Ectodermal cell (in vitro differentiated cells): Measurements from ENCODE around the gene SMIM41.
A peak's percentile ranks its signal among the peaks of the same experiment; 100 is the strongest.

Experiments
- H3K27ac ChIP-seq: 2 replicates; pipeline ENCODE4 v1.7.0; 2013; ENCODE audit warnings: mild to moderate bottlenecking, low read depth, low read length; ENCODE audit not compliant: insufficient read depth, poor library complexity, severe bottlenecking
- H3K27me3 ChIP-seq: 2 replicates; pipeline ENCODE4 v1.7.0; 2013; ENCODE audit warnings: mild to moderate bottlenecking, low read length; ENCODE audit not compliant: insufficient read depth, control insufficient read depth, poor library complexity, severe bottlenecking
- H3K36me3 ChIP-seq: one replicate; pipeline ENCODE4 v1.7.0; 2013; ENCODE audit warnings: low read length; ENCODE audit not compliant: control insufficient read depth, insufficient read depth
- H3K4me1 ChIP-seq: one replicate; pipeline ENCODE4 v1.7.0; 2013; ENCODE audit warnings: low read length; ENCODE audit not compliant: control insufficient read depth, insufficient read depth
- H3K4me3 ChIP-seq: 2 replicates; pipeline ENCODE4 v1.7.0; 2013; ENCODE audit warnings: low read depth, low read length, control low read depth; ENCODE audit not compliant: insufficient read depth
- H3K9me3 ChIP-seq: 2 replicates; pipeline ENCODE4 v1.7.0; 2013; ENCODE audit warnings: mild to moderate bottlenecking, low read length, moderate library complexity; ENCODE audit not compliant: control insufficient read depth
- WGBS, 2 experiments: methylation state at CpG; one replicate each; pipeline ENCODE4 v1.1.7; 2013; ENCODE audit warnings: missing lambda C conversion rate in 2 of 2; 5-methylcytosine and 5-hydroxymethylcytosine counted together

Gene SMIM41

GRCh38 chr12:52057638-52058576 lies 21.6 kb upstream of the SMIM41 start:
- 91% methylated on average over 14 of the region's 14 CpGs for WGBS, 2 experiments
- H3K9me3 ChIP-seq: no peaks in the 10 kb centered on the region
- no peak overlapping the region for H3K4me3 ChIP-seq
- H3K36me3 ChIP-seq: peaks cover 3% of the 10 kb centered on the region
- peaks cover 9% of the 10 kb centered on the region for H3K4me1 ChIP-seq
- H3K27ac ChIP-seq: no peak overlapping the region
- H3K27me3 ChIP-seq: no peaks in the 10 kb centered on the region

- no peaks in the 10 kb centered on the region for H3K27me3 ChIP-seq
- no peak overlapping the region for H3K27ac ChIP-seq
- H3K9me3 ChIP-seq: no peaks in the 10 kb centered on the region
- WGBS, 2 experiments: 92% methylated on average over 24 of the region's 25 CpGs
- H3K36me3 ChIP-seq: peaks cover 3% of the 10 kb centered on the region
- peaks cover 9% of the 10 kb centered on the region for H3K4me1 ChIP-seq
- H3K4me3 ChIP-seq: no peak overlapping the region
Observed at GRCh38 chr12:52058631-52059361, 20.7 kb upstream of the SMIM41 start.

- Histone ChIP-seq H3K4me3 (no peak overlapping the region), H3K27me3 (peaks cover 1% of the 10 kb centered on the region), H3K27ac (no peak overlapping the region), H3K9me3 (no peaks in the 10 kb centered on the region), H3K4me1 (peaks cover 9% of the 10 kb centered on the region), H3K36me3 (peaks cover 3% of the 10 kb centered on the region)
- 85 to 88% methylated on average over 11 of the region's 12 CpGs for WGBS, 2 experiments
Observed at GRCh38 chr12:52059582-52060497, 19.7 kb upstream of the SMIM41 start.

GRCh38 chr12:52060498-52061177 lies 18.9 kb upstream of the SMIM41 start:
- no peak overlapping the region for H3K4me3 ChIP-seq
- H3K36me3 ChIP-seq: peaks cover 3% of the 10 kb centered on the region
- no peaks in the 10 kb centered on the region for H3K9me3 ChIP-seq
- no peak overlapping the region for H3K27ac ChIP-seq
- 91 to 93% methylated on average over 14 of the region's 14 CpGs for WGBS, 2 experiments
- H3K27me3 ChIP-seq: peaks cover 6% of the 10 kb centered on the region
- peaks cover 9% of the 10 kb centered on the region for H3K4me1 ChIP-seq

DNA sequence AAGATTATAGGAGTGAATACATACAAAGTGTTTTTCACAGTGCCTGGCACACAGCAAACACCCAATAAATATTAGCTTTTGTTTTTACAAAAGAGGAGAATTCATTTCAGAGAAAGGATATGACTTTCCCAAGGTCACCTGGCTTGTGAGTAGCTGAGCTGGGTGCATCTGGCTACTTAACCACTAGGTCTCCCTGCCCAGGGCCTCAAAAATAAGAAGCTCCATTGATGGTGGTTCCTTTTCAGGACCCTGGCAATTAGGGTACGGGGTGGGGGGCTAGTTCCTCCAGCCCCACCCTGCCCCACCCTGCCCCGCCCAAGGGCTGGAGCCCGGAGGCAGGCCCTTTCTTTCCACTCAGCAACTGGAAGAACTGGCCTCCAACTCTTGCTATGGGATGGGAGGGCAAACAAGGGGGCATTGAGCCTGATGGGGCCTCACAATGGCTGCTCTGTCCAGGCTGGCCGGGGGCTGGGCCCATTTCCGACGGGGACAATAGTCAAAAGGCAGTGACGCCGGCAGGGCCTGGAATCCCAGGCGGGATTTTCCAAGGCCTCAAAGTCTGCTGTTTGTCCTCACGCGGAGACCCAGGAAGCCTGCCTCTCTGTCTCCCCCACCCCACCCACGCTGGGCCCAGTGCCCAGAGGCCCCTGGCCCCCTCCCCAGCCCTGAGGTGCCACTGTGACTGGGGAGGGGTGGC lies 17.9 kb upstream of the SMIM41 start:
- H3K4me3 ChIP-seq: no peak overlapping the region
- peaks cover 7% of the 10 kb centered on the region for H3K27me3 ChIP-seq
- peak overlapping the region; percentile 74 for H3K27ac ChIP-seq
- H3K36me3 ChIP-seq: no peaks in the 10 kb centered on the region
- peaks cover 9% of the 10 kb centered on the region for H3K4me1 ChIP-seq
- 60 to 61% methylated on average over 12 of the region's 12 CpGs for WGBS, 2 experiments
- H3K9me3 ChIP-seq: no peaks in the 10 kb centered on the region

DNA sequence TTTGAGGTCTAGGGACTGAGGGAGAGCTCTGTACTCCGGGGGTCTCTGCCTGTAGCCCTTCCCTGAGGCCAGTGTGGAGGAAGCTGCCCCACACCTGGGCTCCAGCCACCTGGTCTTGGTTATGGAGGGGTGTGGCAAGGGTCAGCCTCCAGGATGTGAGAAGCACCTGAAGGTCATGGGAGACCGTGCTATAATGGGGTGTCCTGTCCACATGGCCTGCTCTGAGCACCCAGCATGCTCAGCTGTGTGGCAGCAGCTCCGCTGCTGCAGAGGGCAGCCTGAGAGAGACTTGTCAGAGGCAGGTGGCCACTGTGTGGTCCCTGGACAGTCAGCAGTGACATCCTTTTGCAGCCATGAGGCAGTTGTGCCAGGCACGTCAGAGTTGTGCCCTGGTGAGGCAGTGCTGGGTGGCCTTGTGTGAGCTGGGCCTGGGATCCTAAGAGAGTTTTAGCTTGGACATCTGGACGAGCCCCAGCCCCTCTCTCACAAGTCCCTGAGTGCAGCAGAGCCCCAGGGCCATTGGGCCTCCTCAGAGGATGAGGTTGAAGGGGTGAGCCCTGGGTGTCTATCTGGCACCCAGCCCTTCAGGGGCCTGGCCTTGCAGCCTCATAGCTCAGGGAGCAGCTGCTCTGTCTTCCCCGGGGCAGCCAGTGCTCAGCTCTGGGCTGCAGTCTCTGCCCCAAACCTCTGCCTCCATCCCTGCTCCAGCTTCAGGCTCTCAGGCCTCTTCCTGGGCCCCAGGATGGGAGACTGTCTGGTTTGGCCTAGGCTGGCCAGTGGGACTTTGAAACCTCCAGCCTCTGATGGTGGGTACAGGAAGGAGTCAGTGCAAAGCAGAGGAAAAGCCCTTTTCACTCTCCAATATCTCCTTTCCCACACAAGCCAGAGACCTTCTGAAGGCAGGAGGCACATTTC lies 17.1 kb upstream of the SMIM41 start:
- WGBS, 2 experiments: 92 to 93% methylated on average over 6 of the region's 6 CpGs
- peaks cover 15% of the 10 kb centered on the region for H3K27me3 ChIP-seq
- no peaks in the 10 kb centered on the region for H3K36me3 ChIP-seq
- H3K27ac ChIP-seq: peak overlapping the region; percentile 74
- H3K4me1 ChIP-seq: peaks cover 9% of the 10 kb centered on the region
- H3K4me3 ChIP-seq: no peak overlapping the region
- no peaks in the 10 kb centered on the region for H3K9me3 ChIP-seq

DNA sequence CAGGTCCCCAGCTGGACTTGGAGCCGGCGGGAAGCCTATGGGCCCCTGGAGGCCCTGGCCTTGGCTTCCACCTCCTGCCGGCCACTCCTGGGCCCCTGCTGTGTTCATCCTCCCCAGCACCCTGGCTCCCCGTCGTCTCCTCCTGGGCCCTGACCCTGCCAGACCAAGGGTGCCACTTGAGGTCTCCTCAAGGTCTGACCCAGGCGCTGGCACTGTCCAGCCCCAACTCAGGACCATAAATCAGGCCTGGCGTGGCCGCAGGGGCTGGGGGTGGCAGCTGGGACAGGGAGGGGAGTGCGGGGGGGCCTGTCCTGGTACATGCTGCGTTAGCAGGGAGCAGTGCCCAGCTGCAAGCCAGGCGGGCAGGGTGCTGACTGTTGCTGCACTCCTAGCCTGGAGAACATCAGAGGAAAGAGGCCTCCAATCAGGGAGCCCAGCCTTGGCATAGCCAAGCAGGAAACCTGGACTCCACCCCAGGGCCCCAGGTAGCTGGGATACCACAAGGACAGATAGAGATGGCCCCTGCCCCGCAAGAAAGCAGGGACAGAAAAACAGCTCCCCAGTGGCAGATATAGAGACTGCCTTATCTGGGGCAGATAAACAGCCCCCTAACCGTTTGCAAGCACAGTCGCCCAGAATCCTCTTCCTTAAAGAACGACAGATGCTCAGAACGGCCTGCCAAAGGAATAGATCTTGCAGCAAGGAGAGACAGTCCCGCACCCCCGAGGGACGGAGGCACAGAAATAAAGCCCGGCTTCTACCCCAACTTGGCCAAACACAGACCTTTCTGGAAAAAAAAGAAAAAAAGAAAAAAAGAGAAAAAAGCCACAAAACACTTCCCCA lies 16.2 kb upstream of the SMIM41 start:
- no peaks in the 10 kb centered on the region for H3K36me3 ChIP-seq
- peaks cover 9% of the 10 kb centered on the region for H3K4me1 ChIP-seq
- H3K27ac ChIP-seq: no peak overlapping the region
- H3K9me3 ChIP-seq: no peaks in the 10 kb centered on the region
- no peak overlapping the region for H3K4me3 ChIP-seq
- WGBS, 2 experiments: 91 to 93% methylated on average over 20 of the region's 20 CpGs
- H3K27me3 ChIP-seq: peaks cover 15% of the 10 kb centered on the region

GRCh38 chr12:52063981-52064649 lies 15.4 kb upstream of the SMIM41 start:
- no peaks in the 10 kb centered on the region for H3K36me3 ChIP-seq
- H3K27ac ChIP-seq: no peak overlapping the region
- no peaks in the 10 kb centered on the region for H3K9me3 ChIP-seq
- H3K4me1 ChIP-seq: peaks cover 9% of the 10 kb centered on the region
- H3K27me3 ChIP-seq: peaks cover 15% of the 10 kb centered on the region
- WGBS, 2 experiments: 84% methylated on average over 12 of the region's 12 CpGs
- no peak overlapping the region for H3K4me3 ChIP-seq
